OCI-LY7 (cell line): Measurements from ENCODE around the gene DHPS. TPM values are rescaled to one million over a fixed set of nuclear protein-coding genes. Genes with fewer than 3 reads are reported as not detected.

Experiments
- BruUV-seq: library from RNA; stranded (reverse); fragments of 400-500 nt; replicated peaks from 2 replicates; lab custom pipeline; 2021; lab: Mats Ljungman, UMichigan
- CTCF ChIA-PET: fragments of 300-600 bp; sonication (Branson Sonifier 250); formaldehyde crosslinking; loops from one replicate; lab custom pipeline; 2022; ENCODE audit warnings: antibody characterized with exemption; ENCODE audit not compliant: unreplicated experiment; lab: Charles Lee
- POLR2A ChIA-PET: fragments of 300-600 bp; sonication (Branson Sonifier 250); formaldehyde crosslinking; loops from one replicate; lab custom pipeline; 2022; ENCODE audit warnings: antibody characterized with exemption; lab: Charles Lee
- DNase-seq: peaks from one replicate; pipeline ENCODE4 v3.0.0-alpha.2; 2015; ENCODE audit warnings: low spot score
- H2AFZ ChIP-seq: fragments of 200-600 bp; sonication (generic), shearing (Covaris generic); 2 replicates; pipeline ENCODE4 v1.6.1; 2014; ENCODE audit warnings: mild to moderate bottlenecking, antibody characterized with exemption, low read length, moderate library complexity
- H3K27ac ChIP-seq: fragments of 200-600 bp; sonication (generic); 2 replicates; pipeline ENCODE4 v1.5.1; 2014; ENCODE audit warnings: mixed run types, low read depth, mild to moderate bottlenecking, moderate library complexity, low read length, inconsistent platforms; ENCODE audit not compliant: poor library complexity, severe bottlenecking
- H3K36me3 ChIP-seq: fragments of 200-600 bp; sonication (generic); 2 replicates; pipeline ENCODE4 v1.6.1; 2014; ENCODE audit warnings: mild to moderate bottlenecking, antibody characterized with exemption, low read length, moderate library complexity, mixed read lengths; ENCODE audit not compliant: insufficient read depth
- H3K4me1 ChIP-seq: fragments of 200-600 bp; sonication (generic); 2 replicates; pipeline ENCODE4 v1.5.1; 2014; ENCODE audit warnings: mild to moderate bottlenecking, low read length; ENCODE audit not compliant: insufficient read depth, poor library complexity, severe bottlenecking
- H3K4me2 ChIP-seq: fragments of 200-600 bp; sonication (generic); 2 replicates; pipeline ENCODE4 v1.6.1; 2014; ENCODE audit warnings: mild to moderate bottlenecking, low read length
- H3K4me3 ChIP-seq: fragments of 200-600 bp; sonication (generic); 2 replicates; pipeline ENCODE4 v1.5.1; 2014; ENCODE audit warnings: mild to moderate bottlenecking, low read depth, low read length; ENCODE audit not compliant: poor library complexity, severe bottlenecking
- H3K79me2 ChIP-seq: fragments of 200-600 bp; sonication (generic); 2 replicates; pipeline ENCODE4 v1.6.1; 2016; ENCODE audit warnings: low read depth, mild to moderate bottlenecking, low read length, moderate library complexity, mixed read lengths; ENCODE audit not compliant: insufficient read depth
- H3K9me2 ChIP-seq: fragments of 200-600 bp; sonication (generic); 2 replicates; pipeline ENCODE4 v1.6.1; 2016; ENCODE audit warnings: mild to moderate bottlenecking, low read length, mixed read lengths; ENCODE audit not compliant: insufficient read depth
- H3K9me3 ChIP-seq: fragments of 200-600 bp; sonication (generic); 2 replicates; pipeline ENCODE4 v1.6.1; 2014; ENCODE audit warnings: mild to moderate bottlenecking, mixed run types, low read length, mixed read lengths
- H4K20me1 ChIP-seq: fragments of 200-600 bp; sonication (generic); 2 replicates; pipeline ENCODE4 v1.6.1; 2014; ENCODE audit warnings: mild to moderate bottlenecking, antibody characterized with exemption, low read length, moderate library complexity, mixed read lengths; ENCODE audit not compliant: insufficient read depth
- EZH2phosphoT487 ChIP-seq: fragments of 200-600 bp; sonication (generic); IDR thresholded peaks from 2 replicates; pipeline ENCODE4 v1.6.1; 2018; ENCODE audit warnings: low read depth, borderline replicate concordance, mild to moderate bottlenecking, mixed run types, antibody characterized with exemption, low read length, moderate library complexity, mixed read lengths
- intact Hi-C: fragments of 100-400 bp; cut with micrococcal nuclease; formaldehyde crosslinking; loops from one replicate; pipeline ENCODE4 v1.10.0; 2022; ENCODE audit not compliant: unreplicated experiment
- total RNA-seq, 2 experiments: library from RNA; depleted of rRNA in 1 of 2; stranded (reverse); fragments of >200 nt in 1 of 2; shearing (Covaris generic) in 1 of 2; gene quantifications; 2 replicates each; pipeline ENCODE4 v1.2.3, GENCODE V29; 2014 to 2022
- TF ChIP-seq, protein P1 (sequence below): fragments of 200-600 bp; sonication (generic); conservative IDR thresholded peaks from 2 replicates; pipeline ENCODE4 v1.5.1; 2014; ENCODE audit warnings: mild to moderate bottlenecking, antibody characterized with exemption, low read length, moderate library complexity, mixed read lengths

Gene DHPS
- total RNA-seq, 2 experiments from 2014 or later, result 101 to 102 TPM

DNA sequence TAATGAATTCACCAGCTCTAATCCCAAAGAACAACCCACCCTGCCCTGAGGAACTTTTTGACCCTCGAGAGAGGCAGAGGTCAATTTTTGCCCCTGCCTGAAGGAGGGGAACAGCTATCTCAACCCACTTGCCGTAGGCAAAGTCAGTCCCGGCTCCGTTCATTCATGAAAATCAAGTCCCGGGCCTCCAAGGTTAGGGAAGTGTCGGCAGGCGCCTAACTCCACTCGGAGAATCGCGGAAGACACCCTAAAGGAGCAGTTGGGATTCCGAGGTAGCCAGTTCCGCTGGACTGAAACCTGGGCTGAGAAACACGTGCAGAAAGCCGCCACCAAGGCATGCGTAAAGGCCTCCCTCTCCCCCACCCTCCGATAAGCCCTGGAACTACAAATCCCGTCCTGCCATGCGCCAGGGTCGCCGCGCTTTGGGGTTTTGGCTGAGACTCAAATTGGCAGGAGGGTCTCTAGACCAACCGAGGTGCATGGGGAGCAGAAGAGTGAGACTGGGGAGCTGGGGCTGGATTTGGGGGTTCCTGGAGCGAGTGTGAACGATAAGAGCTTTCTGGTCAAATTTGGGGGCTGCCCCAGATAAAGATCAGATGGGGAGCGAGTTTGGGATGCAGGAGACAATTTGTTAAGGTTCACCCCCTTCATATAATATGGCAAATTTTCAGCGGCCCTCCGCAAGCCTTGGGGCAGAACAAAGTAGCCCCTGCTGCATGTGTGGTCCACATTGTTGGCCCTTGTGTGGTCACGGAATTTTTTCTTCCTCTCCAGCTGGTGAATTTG lies 42.2 kb upstream of the DHPS start, which contains the start of gene TNPO2:
Gene TNPO2, minus strand, starts transcription at position 292 of the 786 bp plus-strand sequence. CDS start 2,955 bp downstream, outside the sequence.
- Histone ChIP-seq H2AFZ (peak within 1 kb of the TSS; percentile 31; the same call in 1 of the 2 replicates), H3K9me3 (no peaks in the 10 kb centered on the region), H4K20me1 (peaks cover 8% of the 10 kb centered on the region; the same call in 1 of the 2 replicates), H3K4me1 (peaks cover 26% of the 10 kb centered on the region), H3K4me3 (peak within 1 kb of the TSS; percentile 82), H3K27ac (peak within 1 kb of the TSS; percentile 74), H3K79me2 (peaks cover 52% of the 10 kb centered on the region), H3K4me2 (peak within 1 kb of the TSS; percentile 84), H3K36me3 (peaks cover 55% of the 10 kb centered on the region), H3K9me2 (no peaks in the 10 kb centered on the region)
- peak; percentile 82 for DNase-seq
- CTCF ChIA-PET, result interaction anchor here (1.8 kb wide), 1 partner anchor 10 kb away, joined by 14 read pairs; the partner anchor contains the start of gene TRIR
- no TSS peak for BruUV-seq
- TF ChIP-seq EZH2phosphoT487, result no peak
- TF ChIP-seq, protein P1, sequence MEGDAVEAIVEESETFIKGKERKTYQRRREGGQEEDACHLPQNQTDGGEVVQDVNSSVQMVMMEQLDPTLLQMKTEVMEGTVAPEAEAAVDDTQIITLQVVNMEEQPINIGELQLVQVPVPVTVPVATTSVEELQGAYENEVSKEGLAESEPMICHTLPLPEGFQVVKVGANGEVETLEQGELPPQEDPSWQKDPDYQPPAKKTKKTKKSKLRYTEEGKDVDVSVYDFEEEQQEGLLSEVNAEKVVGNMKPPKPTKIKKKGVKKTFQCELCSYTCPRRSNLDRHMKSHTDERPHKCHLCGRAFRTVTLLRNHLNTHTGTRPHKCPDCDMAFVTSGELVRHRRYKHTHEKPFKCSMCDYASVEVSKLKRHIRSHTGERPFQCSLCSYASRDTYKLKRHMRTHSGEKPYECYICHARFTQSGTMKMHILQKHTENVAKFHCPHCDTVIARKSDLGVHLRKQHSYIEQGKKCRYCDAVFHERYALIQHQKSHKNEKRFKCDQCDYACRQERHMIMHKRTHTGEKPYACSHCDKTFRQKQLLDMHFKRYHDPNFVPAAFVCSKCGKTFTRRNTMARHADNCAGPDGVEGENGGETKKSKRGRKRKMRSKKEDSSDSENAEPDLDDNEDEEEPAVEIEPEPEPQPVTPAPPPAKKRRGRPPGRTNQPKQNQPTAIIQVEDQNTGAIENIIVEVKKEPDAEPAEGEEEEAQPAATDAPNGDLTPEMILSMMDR, result no peak
- intact Hi-C loops, result loop anchor here (5.0 kb wide), 1 partner anchor 68 kb away; the partner anchor contains the start of gene JUNB
- POLR2A ChIA-PET, result interaction anchor here (0.6 to 3.6 kb wide), 5 partner anchors 9 to 156 kb away, joined by 3 to 32 read pairs (median 4); partner anchors contain the start of genes GET3 and TRIR

DNA sequence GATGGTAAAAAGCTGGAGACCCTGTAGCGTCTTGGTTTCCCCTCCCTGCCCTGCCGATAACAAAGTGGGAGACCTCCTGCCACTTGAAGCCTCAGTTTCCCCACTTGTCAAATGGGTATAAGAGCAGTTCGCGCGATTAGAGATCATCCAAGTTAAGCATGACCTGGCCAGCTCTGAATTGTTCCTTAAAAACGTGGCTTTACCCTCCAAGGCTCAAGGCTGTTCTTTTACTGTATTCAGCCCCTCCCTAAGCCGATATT lies 41.6 kb upstream of the DHPS start:
- Histone ChIP-seq H4K20me1 (peaks cover 13% of the 10 kb centered on the region; the same call in 1 of the 2 replicates), H3K79me2 (peaks cover 54% of the 10 kb centered on the region), H3K36me3 (peaks cover 55% of the 10 kb centered on the region), H3K9me2 (no peaks in the 10 kb centered on the region), H3K4me3 (peak overlapping the region; percentile 82), H2AFZ (peak overlapping the region; percentile 31; the same call in 1 of the 2 replicates), H3K4me1 (peaks cover 26% of the 10 kb centered on the region), H3K4me2 (peak overlapping the region; percentile 84), H3K27ac (peak overlapping the region; percentile 74), H3K9me3 (no peaks in the 10 kb centered on the region)
- intact Hi-C loops, result loop anchor here (5.0 kb wide), 1 partner anchor 69 kb away; the partner anchor contains the start of gene JUNB
- CTCF ChIA-PET, result interaction anchor here (1.8 kb wide), 1 partner anchor 10 kb away, joined by 14 read pairs; the partner anchor contains the start of gene TRIR
- POLR2A ChIA-PET, result interaction anchor here (0.6 to 3.6 kb wide), 7 partner anchors 10 to 156 kb away, joined by 3 to 32 read pairs (median 4); partner anchors contain the start of genes GET3, MAN2B1, TRIR and WDR83
- TF ChIP-seq EZH2phosphoT487, result no peak
- peak; percentile 38 for DNase-seq
- BruUV-seq, result no TSS peak
